K562 (cell line): ENCODE results near the gene DPY30. TPM values are rescaled to one million over a fixed set of nuclear protein-coding genes. Genes with fewer than 3 reads are reported as not detected.

Experiments
- ATAC-seq: fragments of 200-7000 bp; cut with Tn5 transposase; 3 replicates; pipeline ENCODE4 v1.9.1; 2020; ENCODE audit warnings: moderate library complexity
- BruUV-seq: library from RNA; stranded (reverse); fragments of 400-500 nt; replicated peaks from 2 replicates; lab custom pipeline; 2021; lab: Mats Ljungman, UMichigan
- CTCF ChIA-PET: fragments of 300-600 bp; formaldehyde crosslinking; extraction: SDS; loops from one replicate; lab custom pipeline; 2021; ENCODE audit warnings: low intra/inter-chr PET ratio; lab: Yijun Ruan, JAX
- POLR2A ChIA-PET: fragments of 300-600, 350-650 bp; sonication (Branson Sonifier 250); formaldehyde crosslinking; extraction: SDS; loops from one replicate; lab custom pipeline; 2021; ENCODE audit warnings: antibody characterized with exemption, inconsistent platforms; lab: Yijun Ruan, JAX
- DNase-seq, 4 experiments: peaks; one replicate each; pipeline versions ENCODE4 v3.0.0 to v3.0.0-alpha.2; 2011 to 2018; ENCODE audit warnings: low spot score in 3 of 4, mixed read lengths in 3 of 4; ENCODE audit errors: extremely low read depth in 1 of 4
- FAIRE-seq: peaks from 2 replicates; lab custom pipeline; 2011; peaks lifted over from hg19 to GRCh38; lab: Jason Lieb, UNC
- H2AFZ ChIP-seq: 2 replicates; pipeline ENCODE4 v1.6.0; 2011; ENCODE audit warnings: low read depth, low read length, control low read depth, inconsistent platforms
- H3K27ac ChIP-seq: fragments of 200-600 bp; 3 replicates; pipeline ENCODE4 v1.8.0; 2011; ENCODE audit warnings: low read depth, mild to moderate bottlenecking, control low read depth, inconsistent platforms, low read length, moderate library complexity, mixed read lengths; ENCODE audit errors: extremely low read depth
- H3K27me3 ChIP-seq, 2 experiments: fragments of 300-600 bp in 1 of 2; 2 replicates in 1 of 2; 3 replicates in 1 of 2; pipeline versions ENCODE4 v1.6.0 to v1.8.0; 2011; ENCODE audit warnings: inconsistent platforms in 2 of 2, low read length in 2 of 2, mild to moderate bottlenecking in 1 of 2, mixed read lengths in 1 of 2, moderate library complexity in 1 of 2; ENCODE audit not compliant: control insufficient read depth in 2 of 2, insufficient read depth in 2 of 2
- H3K36me3 ChIP-seq: fragments of 300-600 bp; 3 replicates; pipeline ENCODE4 v1.8.0; 2011; ENCODE audit warnings: mild to moderate bottlenecking, low read length, inconsistent platforms; ENCODE audit not compliant: control insufficient read depth, insufficient read depth
- H3K4me1 ChIP-seq, 2 experiments: fragments of 200-600 bp in 1 of 2; replicated peaks in 1 of 2; 2 replicates in 1 of 2; 3 replicates in 1 of 2; pipeline versions ENCODE4 v1.5.1 to v1.8.0; 2011; ENCODE audit warnings: inconsistent platforms in 2 of 2, low read length in 2 of 2, mild to moderate bottlenecking in 1 of 2, mixed read lengths in 1 of 2, moderate library complexity in 1 of 2; ENCODE audit not compliant: control insufficient read depth in 2 of 2, insufficient read depth in 2 of 2
- H3K4me2 ChIP-seq: 2 replicates; pipeline ENCODE4 v1.6.1; 2011; ENCODE audit warnings: low read length, control low read depth, inconsistent platforms, mixed read lengths; ENCODE audit not compliant: insufficient read depth
- H3K4me3 ChIP-seq: fragments of 200-600 bp; sonication (generic), shearing (Covaris generic); 2 replicates; pipeline ENCODE4 v1.5.1; 2016; ENCODE audit warnings: control low read depth, inconsistent platforms
- H3K79me2 ChIP-seq: fragments of 200-600 bp; 3 replicates; pipeline ENCODE4 v1.8.0; 2011; ENCODE audit warnings: low read length, inconsistent platforms; ENCODE audit not compliant: control insufficient read depth, insufficient read depth
- H3K9ac ChIP-seq, 2 experiments: 2 replicates each; pipeline versions ENCODE4 v1.6.0 to v1.6.1; 2011; ENCODE audit warnings: low read depth in 2 of 2, low read length in 2 of 2, control low read depth in 1 of 2, inconsistent platforms in 1 of 2, mild to moderate bottlenecking in 1 of 2, mixed read lengths in 1 of 2; ENCODE audit not compliant: insufficient read depth in 1 of 2
- H3K9me1 ChIP-seq: one replicate; pipeline ENCODE4 v1.6.0; 2011; ENCODE audit warnings: inconsistent platforms, mild to moderate bottlenecking, low read length, moderate library complexity; ENCODE audit not compliant: control insufficient read depth, insufficient read depth
- H3K9me3 ChIP-seq: replicated peaks from 2 replicates; pipeline ENCODE4 v1.5.1; 2011; ENCODE audit warnings: low read depth, low read length, inconsistent platforms; ENCODE audit not compliant: control insufficient read depth, insufficient read depth
- H4K20me1 ChIP-seq: replicated peaks from 2 replicates; pipeline ENCODE4 v1.6.1; 2011; ENCODE audit warnings: low read length, inconsistent platforms, mixed read lengths; ENCODE audit not compliant: control insufficient read depth, insufficient read depth
- CAMTA2 ChIP-seq: fragments of 250-450 bp; sonication (Bioruptor Pico); conservative IDR thresholded peaks from 2 replicates; pipeline ENCODE4 v1.5.1; 2022
- KDM1A ChIP-seq, 2 experiments: fragments of 450-650 bp; IDR thresholded peaks; 2 replicates each; pipeline ENCODE4 v1.6.1; 2016; ENCODE audit warnings: mild to moderate bottlenecking in 2 of 2
- NCOA6 ChIP-seq: fragments of 450-650 bp; IDR thresholded peaks from 2 replicates; pipeline ENCODE4 v1.6.1; 2017; ENCODE audit warnings: mild to moderate bottlenecking
- SMARCE1 ChIP-seq: fragments of 450-650 bp; IDR thresholded peaks from 2 replicates; pipeline ENCODE4 v1.7.1; 2016; ENCODE audit warnings: mild to moderate bottlenecking
- SRF ChIP-seq, 2 experiments: fragments of 250-450, 450-650 bp in 1 of 2; sonication (Bioruptor Pico) in 1 of 2; sonication (generic) in 1 of 2; formaldehyde crosslinking; IDR thresholded peaks; 2 replicates each; pipeline versions ENCODE4 v1.5.0 to v1.5.1; 2020 to 2022; ENCODE audit warnings: mild to moderate bottlenecking in 1 of 2, missing genetic modification reagents in 1 of 2
- TAF7 ChIP-seq: fragments of 450-650 bp; IDR thresholded peaks from 2 replicates; pipeline ENCODE4 v1.6.1; 2016; ENCODE audit warnings: missing genetic modification characterization, missing compliant biosample characterization
- TBP ChIP-seq: optimal IDR thresholded peaks from 2 replicates; pipeline ENCODE3; 2011; ENCODE audit warnings: low read depth, low read length, improper control_type of control experiment
- ZFP30 ChIP-seq: fragments of 250-450 bp; sonication (Bioruptor Pico); IDR thresholded peaks from 2 replicates; pipeline ENCODE4 v1.8.0; 2022; ENCODE audit warnings: moderate library complexity, mild to moderate bottlenecking, inconsistent platforms, borderline replicate concordance
- in situ Hi-C: fragments of 300-500 bp; cut with MboI; formaldehyde crosslinking; loops from 4 replicates; pipeline ENCODE4 v1.15.0; 2018; ENCODE audit warnings: inconsistent platforms, mixed read lengths
- intact Hi-C: fragments of 100-400 bp; cut with micrococcal nuclease; formaldehyde crosslinking; loops from 2 replicates; pipeline ENCODE4 v1.14.2; 2022
- polyA plus RNA-seq, 8 experiments: library from polyadenylated mRNA; depleted of rRNA in 4 of 8; stranded (reverse) in 5 of 8; unstranded in 3 of 8; fragments of >200 nt; fragmentation: Nextera tagmentation in 2 of 8; fragmentation: Illumina TruSeq in 1 of 8; extraction: Ambion mirVana in 2 of 8; extraction: Trizol in 1 of 8; gene quantifications; 2 replicates each; pipeline versions ENCODE4 v1.2.1 to v1.2.3, GENCODE V29; 2011 to 2014; ENCODE audit warnings: inconsistent platforms in 1 of 8, missing spikeins in 1 of 8
- total RNA-seq, 7 experiments: library from RNA; depleted of rRNA in 6 of 7; stranded (reverse); fragments of >200 nt in 6 of 7; fragmentation: Illumina TruSeq in 2 of 7; extraction: Trizol in 2 of 7; gene quantifications; 2 replicates each; pipeline versions ENCODE4 v1.2.1 to v1.2.3, GENCODE V29; 2011 to 2021; ENCODE audit warnings: low replicate concordance in 1 of 7
- TF ChIP-seq, protein P1 (sequence below): sonication (generic); formaldehyde crosslinking; IDR thresholded peaks from 2 replicates; pipeline ENCODE4 v1.8.0; 2022; ENCODE audit warnings: mild to moderate bottlenecking, missing genetic modification reagents
- TF ChIP-seq, protein P2 (sequence below): fragments of 200-400 bp; formaldehyde crosslinking; IDR thresholded peaks from 2 replicates; pipeline ENCODE4 v1.6.1; 2017; ENCODE audit warnings: mild to moderate bottlenecking, low read depth, low read length, moderate library complexity

The DPY30 gene
- total and polyA plus RNA-seq, 9 of the 15 experiments (the other 6 are each of a cell fraction or from before 2014, with no cell fraction given), result 64.6 to 402 (median 116) TPM

DNA sequence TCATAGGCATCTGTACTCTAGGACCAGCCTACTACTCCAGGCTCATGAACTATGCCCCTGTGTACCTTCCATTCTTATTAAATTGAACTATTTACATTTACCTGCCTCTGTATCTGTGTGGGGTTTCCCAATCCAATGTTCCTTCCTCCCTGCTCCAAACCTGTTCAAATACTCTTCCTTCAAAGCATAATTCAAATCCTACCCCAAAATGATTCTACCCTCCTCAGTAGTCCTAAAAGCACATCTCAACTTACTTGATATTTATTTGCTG is 32.5 kb downstream of the DPY30 start:
- FAIRE-seq (no peak), ATAC-seq (no peak), DNase-seq (no peak)
- H3K9me3 ChIP-seq, result no peaks in the 10 kb centered on the region
- H3K27ac ChIP-seq, result no peak overlapping the region
- ChIA-PET CTCF (no interaction called here), POLR2A (no interaction called here)
- no peak overlapping the region for H3K4me3 ChIP-seq
- peaks cover 12% of the 10 kb centered on the region for H4K20me1 ChIP-seq
- in situ Hi-C loops (no loop called here), intact Hi-C loops (loop anchor here (10.0 kb wide), 1 partner anchor 122 kb away; no protein-coding TSS in a partner anchor)
- no peaks in the 10 kb centered on the region for H3K27me3 ChIP-seq
- H3K4me2 ChIP-seq, result no peak overlapping the region
- H3K9ac ChIP-seq, result no peak overlapping the region
- H3K79me2 ChIP-seq, result peaks cover 85% of the 10 kb centered on the region
- H3K9me1 ChIP-seq, result no peaks in the 10 kb centered on the region
- no TSS peak for BruUV-seq
- TF ChIP-seq TAF7 (no peak), ZFP30 (CRISPR knock-in tag) (no peak), NCOA6 (no peak), KDM1A (IDR thresholded peaks at IDR 0.05) (no peak), TBP (no peak), SRF (CRISPR knock-in tag; IDR thresholded peaks at IDR 0.05) (no peak), SMARCE1 (no peak), CAMTA2 (no peak)
- TF ChIP-seq, protein P1, sequence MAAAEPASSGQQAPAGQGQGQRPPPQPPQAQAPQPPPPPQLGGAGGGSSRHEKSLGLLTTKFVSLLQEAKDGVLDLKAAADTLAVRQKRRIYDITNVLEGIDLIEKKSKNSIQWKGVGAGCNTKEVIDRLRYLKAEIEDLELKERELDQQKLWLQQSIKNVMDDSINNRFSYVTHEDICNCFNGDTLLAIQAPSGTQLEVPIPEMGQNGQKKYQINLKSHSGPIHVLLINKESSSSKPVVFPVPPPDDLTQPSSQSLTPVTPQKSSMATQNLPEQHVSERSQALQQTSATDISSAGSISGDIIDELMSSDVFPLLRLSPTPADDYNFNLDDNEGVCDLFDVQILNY (CRISPR knock-in tag), result no peak
- TF ChIP-seq, protein P2, sequence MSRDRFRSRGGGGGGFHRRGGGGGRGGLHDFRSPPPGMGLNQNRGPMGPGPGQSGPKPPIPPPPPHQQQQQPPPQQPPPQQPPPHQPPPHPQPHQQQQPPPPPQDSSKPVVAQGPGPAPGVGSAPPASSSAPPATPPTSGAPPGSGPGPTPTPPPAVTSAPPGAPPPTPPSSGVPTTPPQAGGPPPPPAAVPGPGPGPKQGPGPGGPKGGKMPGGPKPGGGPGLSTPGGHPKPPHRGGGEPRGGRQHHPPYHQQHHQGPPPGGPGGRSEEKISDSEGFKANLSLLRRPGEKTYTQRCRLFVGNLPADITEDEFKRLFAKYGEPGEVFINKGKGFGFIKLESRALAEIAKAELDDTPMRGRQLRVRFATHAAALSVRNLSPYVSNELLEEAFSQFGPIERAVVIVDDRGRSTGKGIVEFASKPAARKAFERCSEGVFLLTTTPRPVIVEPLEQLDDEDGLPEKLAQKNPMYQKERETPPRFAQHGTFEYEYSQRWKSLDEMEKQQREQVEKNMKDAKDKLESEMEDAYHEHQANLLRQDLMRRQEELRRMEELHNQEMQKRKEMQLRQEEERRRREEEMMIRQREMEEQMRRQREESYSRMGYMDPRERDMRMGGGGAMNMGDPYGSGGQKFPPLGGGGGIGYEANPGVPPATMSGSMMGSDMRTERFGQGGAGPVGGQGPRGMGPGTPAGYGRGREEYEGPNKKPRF, result no peak
- H2AFZ ChIP-seq, result no peak overlapping the region
- peaks cover 11% of the 10 kb centered on the region; the same call in 2 of the 3 replicates for H3K36me3 ChIP-seq
- H3K4me1 ChIP-seq, result peaks cover 14 to 22% of the 10 kb centered on the region in 2 experiments
